ENCODE data around the gene ST3GAL6. TPM values are rescaled to one million over a fixed set of nuclear protein-coding genes. Genes with fewer than 3 reads are reported as not detected.

Gene ST3GAL6
- polyA plus RNA-seq, 3 donors, result 21.0 to 49.5 (median 22.8) TPM

- no peak overlapping the region for H3K4me3 Mint-ChIP-seq
These were observed 20.9 kb downstream of the ST3GAL6 start for GRCh38 chr3:98784042-98784441.

GRCh38 chr3:98784666-98785600 is 21.8 kb downstream of the ST3GAL6 start:
- TF ChIP-seq, protein P1, sequence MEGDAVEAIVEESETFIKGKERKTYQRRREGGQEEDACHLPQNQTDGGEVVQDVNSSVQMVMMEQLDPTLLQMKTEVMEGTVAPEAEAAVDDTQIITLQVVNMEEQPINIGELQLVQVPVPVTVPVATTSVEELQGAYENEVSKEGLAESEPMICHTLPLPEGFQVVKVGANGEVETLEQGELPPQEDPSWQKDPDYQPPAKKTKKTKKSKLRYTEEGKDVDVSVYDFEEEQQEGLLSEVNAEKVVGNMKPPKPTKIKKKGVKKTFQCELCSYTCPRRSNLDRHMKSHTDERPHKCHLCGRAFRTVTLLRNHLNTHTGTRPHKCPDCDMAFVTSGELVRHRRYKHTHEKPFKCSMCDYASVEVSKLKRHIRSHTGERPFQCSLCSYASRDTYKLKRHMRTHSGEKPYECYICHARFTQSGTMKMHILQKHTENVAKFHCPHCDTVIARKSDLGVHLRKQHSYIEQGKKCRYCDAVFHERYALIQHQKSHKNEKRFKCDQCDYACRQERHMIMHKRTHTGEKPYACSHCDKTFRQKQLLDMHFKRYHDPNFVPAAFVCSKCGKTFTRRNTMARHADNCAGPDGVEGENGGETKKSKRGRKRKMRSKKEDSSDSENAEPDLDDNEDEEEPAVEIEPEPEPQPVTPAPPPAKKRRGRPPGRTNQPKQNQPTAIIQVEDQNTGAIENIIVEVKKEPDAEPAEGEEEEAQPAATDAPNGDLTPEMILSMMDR (IDR thresholded peaks at IDR 0.05), result no peak
- Mint-ChIP-seq H3K4me3 (no peak overlapping the region), H3K27me3 (ENCODE audit: low read depth in 3 of 3) (peaks cover 0 to 3% (median 0%) of the 10 kb centered on the region in 3 donors), H3K36me3 (peaks cover 79 to 94% of the 10 kb centered on the region in 2 donors), H3K9me3 (no peaks in the 10 kb centered on the region), H3K27ac (peak overlapping the region; percentile 13 to 95 (median 87)), H3K4me1 (peaks cover 51% of the 10 kb centered on the region)
- no peak overlapping the region for H3K4me3 ChIP-seq (replicated peaks in 1 of 3; ENCODE audit: low read depth in 2 of 3, low read length in 3 of 3)
- H3K9me3 ChIP-seq (replicated peaks in 1 of 2; ENCODE audit: control insufficient read depth in 1 of 2, insufficient read depth in 1 of 2, low read length in 2 of 2), result no peaks in the 10 kb centered on the region
- peaks cover 34 to 56% of the 10 kb centered on the region in 2 donors for H3K4me1 ChIP-seq (ENCODE audit: control insufficient read depth in 1 of 2, insufficient read depth in 2 of 2, low read length in 2 of 2)
- H4K20me1 ChIP-seq (ENCODE audit: insufficient read depth, low read length), result peaks cover 92% of the 10 kb centered on the region
- no peak overlapping the region for H2AFZ ChIP-seq (ENCODE audit: insufficient read depth, low read depth, low read length, poor library complexity, severe bottlenecking)
- no peaks in the 10 kb centered on the region for H3K27me3 ChIP-seq (ENCODE audit: control insufficient read depth in 2 of 2, insufficient read depth in 2 of 2, low read length in 2 of 2)
- no CpG with 5 or more reads among the region's 3 CpGs for WGBS (ENCODE audit: insufficient coverage)
- no peak overlapping the region for H3K9ac ChIP-seq (ENCODE audit: insufficient read depth, low read length, poor library complexity, severe bottlenecking)
- H3K36me3 ChIP-seq (replicated peaks in 1 of 2; ENCODE audit: control insufficient read depth in 1 of 2, insufficient read depth in 2 of 2, low read length in 2 of 2), result peaks cover 71 to 90% of the 10 kb centered on the region in 2 donors
- peak in 1 of 3 donors; percentile 29 for DNase-seq
- intact Hi-C loops (cut with micrococcal nuclease), result no loop called here
- peaks cover 89% of the 10 kb centered on the region for H3K79me2 ChIP-seq (ENCODE audit: insufficient read depth, low read length)
- H3K27ac ChIP-seq (ENCODE audit: low read depth in 1 of 2, low read length in 2 of 2), result peak overlapping the region in 1 of 2 donors; percentile 77
- H3K4me2 ChIP-seq (replicated peaks; ENCODE audit: extremely low read depth, low read length, poor library complexity, severe bottlenecking), result no peak overlapping the region

More at GRCh38 chr3:98784042-98784441, 20.9 kb downstream of the ST3GAL6 start:
- peaks cover 60% of the 10 kb centered on the region for H3K4me1 Mint-ChIP-seq
- WGBS (ENCODE audit: insufficient coverage), result 78% methylated on average over 1 of the region's 5 CpGs
- Histone ChIP-seq H4K20me1 (ENCODE audit: insufficient read depth, low read length) (peaks cover 95% of the 10 kb centered on the region), H3K27me3 (ENCODE audit: control insufficient read depth in 2 of 2, insufficient read depth in 2 of 2, low read length in 2 of 2) (no peaks in the 10 kb centered on the region), H3K9me3 (replicated peaks in 1 of 2; ENCODE audit: control insufficient read depth in 1 of 2, insufficient read depth in 1 of 2, low read length in 2 of 2) (no peaks in the 10 kb centered on the region), H3K36me3 (replicated peaks in 1 of 2; ENCODE audit: control insufficient read depth in 1 of 2, insufficient read depth in 2 of 2, low read length in 2 of 2) (peaks cover 68 to 84% of the 10 kb centered on the region in 2 donors), H3K9ac (ENCODE audit: insufficient read depth, low read length, poor library complexity, severe bottlenecking) (no peak overlapping the region), H3K27ac (ENCODE audit: low read depth in 1 of 2, low read length in 2 of 2) (peak overlapping the region in 1 of 2 donors; percentile 77), H3K79me2 (ENCODE audit: insufficient read depth, low read length) (peaks cover 95% of the 10 kb centered on the region), H3K4me2 (replicated peaks; ENCODE audit: extremely low read depth, low read length, poor library complexity, severe bottlenecking) (no peak overlapping the region), H3K4me3 (replicated peaks in 1 of 3; ENCODE audit: low read depth in 2 of 3, low read length in 3 of 3) (no peak overlapping the region), H3K4me1 (ENCODE audit: control insufficient read depth in 1 of 2, insufficient read depth in 2 of 2, low read length in 2 of 2) (peaks cover 43 to 65% of the 10 kb centered on the region in 2 donors), H2AFZ (ENCODE audit: insufficient read depth, low read depth, low read length, poor library complexity, severe bottlenecking) (no peak overlapping the region)
- no peak for DNase-seq
- H3K27ac Mint-ChIP-seq, result peak overlapping the region in 6 of 7 donors; percentile 72 to 84 (median 80)
- intact Hi-C loops (cut with micrococcal nuclease), result no loop called here
- peaks cover 78 to 91% of the 10 kb centered on the region in 2 donors for H3K36me3 Mint-ChIP-seq
- peaks cover 0 to 3% (median 0%) of the 10 kb centered on the region in 3 donors for H3K27me3 Mint-ChIP-seq (ENCODE audit: low read depth in 3 of 3)
- no peaks in the 10 kb centered on the region for H3K9me3 Mint-ChIP-seq
- TF ChIP-seq, protein P1 (IDR thresholded peaks at IDR 0.05), result no peak
